Transverse colon (tissue), 4 donors: ENCODE measurements around the gene SPTBN1. TPM values are rescaled to one million over a fixed set of nuclear protein-coding genes. Genes with fewer than 3 reads are reported as not detected.

Source experiments
- DNase-seq: peaks from one replicate; pipeline ENCODE4 v3.0.0-alpha.2; 2019
- H3K27ac ChIP-seq, 4 donors: fragments of 200-600 bp; sonication (generic); 2 replicates each; pipeline ENCODE4 v1.5.1; 2016 to 2018; ENCODE audit warnings: inconsistent platforms in 4 of 4
- H3K27me3 ChIP-seq: fragments of 200-600 bp; sonication (generic); 2 replicates; pipeline ENCODE4 v1.5.1; 2017; ENCODE audit warnings: inconsistent platforms
- H3K36me3 ChIP-seq, 4 donors: fragments of 200-600 bp; sonication (generic); 2 replicates each; pipeline ENCODE4 v1.5.1; 2017 to 2019; ENCODE audit warnings: inconsistent platforms in 4 of 4
- H3K4me1 ChIP-seq, 4 donors: fragments of 200-600 bp; sonication (generic); 2 replicates each; pipeline ENCODE4 v1.5.1; 2017 to 2020; ENCODE audit warnings: inconsistent platforms in 4 of 4
- H3K4me3 ChIP-seq, 4 donors: fragments of 200-600 bp; sonication (generic); 1 replicate in 1 of 4; 2 replicates in 3 of 4; pipeline versions ENCODE4 v1.5.1 to v1.6.1; 2017 to 2019; ENCODE audit warnings: inconsistent platforms in 4 of 4
- H3K9me3 ChIP-seq, 2 donors: fragments of 200-600 bp; sonication (generic); 2 replicates each; pipeline ENCODE4 v1.5.1; 2017 to 2019; ENCODE audit warnings: inconsistent platforms in 2 of 2
- EP300 ChIP-seq: sonication (generic); formaldehyde crosslinking; IDR thresholded peaks from one replicate; pipeline ENCODE4 v1.6.1; 2017; ENCODE audit warnings: antibody characterized with exemption, low read depth
- POLR2A ChIP-seq: fragments of 450-650 bp; IDR thresholded peaks from one replicate; pipeline ENCODE4 v1.6.1; 2016; ENCODE audit warnings: antibody characterized with exemption, mild to moderate bottlenecking, moderate library complexity
- POLR2AphosphoS5 ChIP-seq, 3 donors: sonication (generic); formaldehyde crosslinking; IDR thresholded peaks; one replicate each; pipeline ENCODE4 v1.6.1; 2016; ENCODE audit warnings: antibody characterized with exemption in 3 of 3
- WGBS, 2 donors: methylation state at CpG; one replicate each; pipeline ENCODE4 v1.1.5; 2018; ENCODE audit warnings: low coverage in 1 of 2; 5-methylcytosine and 5-hydroxymethylcytosine counted together
- in situ Hi-C, 4 donors: fragments of 200-750 bp; cut with MboI; loops; one replicate each; pipeline versions ENCODE4 v1.15.0 to v1.15.1; 2017; ENCODE audit warnings: low sequenced_read_pairs in 3 of 4, low pct_ligation_motif_present in 1 of 4, low pct_unique_long_range_greater_than_20kb in 1 of 4
- intact Hi-C: fragments of 100-400 bp; cut with DNase I; formaldehyde crosslinking; loops from one replicate; pipeline ENCODE4 v1.15.1; 2023; ENCODE audit warnings: low total_unique reads
- total RNA-seq, 4 donors: library from RNA; depleted of rRNA; stranded (reverse); fragments of >200 nt; gene quantifications; one replicate each; pipeline ENCODE4 v1.1.0, GENCODE V29; 2016
- TF ChIP-seq, protein P1 (sequence below), 5 experiments: fragments of 200-600 bp in 3 of 5; fragments of 450-650 bp in 2 of 5; sonication (generic) in 3 of 5; IDR thresholded peaks; 1 replicate in 2 of 5; 2 replicates in 3 of 5; pipeline ENCODE4 v1.5.1; 2016 to 2017; ENCODE audit warnings: antibody characterized with exemption in 5 of 5, inconsistent platforms in 3 of 5, mild to moderate bottlenecking in 2 of 5, moderate library complexity in 1 of 5

SPTBN1 gene
- total RNA-seq, 4 donors from 2014 or later, result 269 to 301 (median 285) TPM

DNA sequence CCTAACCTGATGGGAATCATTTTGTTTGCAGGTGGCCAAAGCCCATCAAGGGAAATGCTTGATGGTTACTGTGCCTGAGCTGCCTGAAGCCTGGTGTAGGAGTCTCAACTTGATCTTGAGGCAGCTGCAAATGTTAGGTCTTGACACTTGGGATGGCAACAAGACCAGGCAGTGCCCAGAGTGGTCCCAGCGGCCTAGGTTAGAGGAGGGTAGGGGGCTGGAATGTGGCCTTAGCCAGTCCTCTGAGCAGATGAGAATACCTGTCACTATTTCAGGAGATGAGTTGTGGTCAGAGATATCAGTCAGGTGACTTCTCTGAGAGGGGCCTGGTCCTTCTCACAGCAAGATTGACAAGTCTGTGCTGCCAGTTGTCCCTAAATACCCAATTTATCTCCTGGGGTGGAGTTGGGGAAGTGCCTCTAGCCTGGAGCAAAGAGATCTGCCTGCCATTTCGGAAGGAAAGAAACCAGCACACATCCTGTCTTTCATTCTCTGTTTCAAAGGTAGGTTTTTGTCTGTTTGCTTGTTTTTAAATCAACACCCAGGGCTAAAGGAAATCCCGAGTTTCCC lies 13.4 kb downstream of the SPTBN1 start:
- WGBS, 2 donors, result 50 to 69% methylated on average over 1 to 3 of the region's 3 CpGs
- intact Hi-C loops, result loop anchor here (5.0 kb wide), 1 partner anchor 943 kb away; no protein-coding TSS in a partner anchor
- DNase-seq, result no peak

DNA sequence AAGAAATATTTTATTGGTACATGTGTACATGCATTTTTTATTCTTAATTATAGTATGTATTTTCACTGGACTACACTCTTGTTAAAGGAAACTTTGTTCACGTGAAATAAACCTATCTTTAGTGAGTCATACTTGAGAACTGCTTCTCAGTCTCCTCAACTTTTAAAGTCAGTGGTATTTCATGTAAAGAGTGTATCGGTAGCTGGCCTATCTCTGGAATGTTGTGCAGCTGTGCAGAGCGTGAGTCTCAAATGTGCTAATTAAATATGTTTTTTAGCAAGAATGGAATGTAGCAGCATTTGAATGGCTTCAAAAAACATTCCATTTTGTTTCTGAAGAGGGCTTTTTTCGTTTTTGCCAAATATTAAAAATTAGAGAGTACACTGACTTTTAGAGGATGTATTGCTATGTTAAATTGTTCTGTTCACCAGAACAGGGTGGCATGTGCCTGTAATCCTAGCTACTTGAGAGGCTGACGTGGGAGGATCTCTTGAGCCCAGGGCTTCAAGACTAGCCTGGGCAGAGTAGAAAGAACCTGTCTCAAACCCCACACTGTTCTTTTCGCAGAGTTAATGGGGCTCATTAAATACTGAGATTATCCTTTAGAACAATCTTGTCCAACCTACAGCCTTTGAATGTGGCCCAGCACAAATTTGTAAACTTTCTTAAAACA lies 14.3 kb downstream of the SPTBN1 start:
- Histone ChIP-seq H3K27me3 (no peaks in the 10 kb centered on the region), H3K36me3 (no peaks in the 10 kb centered on the region), H3K4me3 (no peak overlapping the region), H3K27ac (peak overlapping the region; percentile 7 to 38 (median 27)), H3K9me3 (no peaks in the 10 kb centered on the region), H3K4me1 (peaks cover 3 to 45% (median 12%) of the 10 kb centered on the region in 4 donors)
- TF ChIP-seq POLR2A (no peak), POLR2AphosphoS5 (IDR thresholded peaks at IDR 0.05) (no peak), EP300 (no peak)
- TF ChIP-seq, protein P1, sequence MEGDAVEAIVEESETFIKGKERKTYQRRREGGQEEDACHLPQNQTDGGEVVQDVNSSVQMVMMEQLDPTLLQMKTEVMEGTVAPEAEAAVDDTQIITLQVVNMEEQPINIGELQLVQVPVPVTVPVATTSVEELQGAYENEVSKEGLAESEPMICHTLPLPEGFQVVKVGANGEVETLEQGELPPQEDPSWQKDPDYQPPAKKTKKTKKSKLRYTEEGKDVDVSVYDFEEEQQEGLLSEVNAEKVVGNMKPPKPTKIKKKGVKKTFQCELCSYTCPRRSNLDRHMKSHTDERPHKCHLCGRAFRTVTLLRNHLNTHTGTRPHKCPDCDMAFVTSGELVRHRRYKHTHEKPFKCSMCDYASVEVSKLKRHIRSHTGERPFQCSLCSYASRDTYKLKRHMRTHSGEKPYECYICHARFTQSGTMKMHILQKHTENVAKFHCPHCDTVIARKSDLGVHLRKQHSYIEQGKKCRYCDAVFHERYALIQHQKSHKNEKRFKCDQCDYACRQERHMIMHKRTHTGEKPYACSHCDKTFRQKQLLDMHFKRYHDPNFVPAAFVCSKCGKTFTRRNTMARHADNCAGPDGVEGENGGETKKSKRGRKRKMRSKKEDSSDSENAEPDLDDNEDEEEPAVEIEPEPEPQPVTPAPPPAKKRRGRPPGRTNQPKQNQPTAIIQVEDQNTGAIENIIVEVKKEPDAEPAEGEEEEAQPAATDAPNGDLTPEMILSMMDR (IDR thresholded peaks at IDR 0.05), result no peak
- in situ Hi-C loops (no loop called here), intact Hi-C loops (loop anchor here (5.0 kb wide), 1 partner anchor 942 kb away; no protein-coding TSS in a partner anchor)
- 69 to 81% methylated on average over 4 to 6 of the region's 6 CpGs for WGBS, 2 donors
- no peak for DNase-seq

More for the DNA sequence above, 13.4 kb downstream of the SPTBN1 start:
- Histone ChIP-seq H3K9me3 (no peaks in the 10 kb centered on the region), H3K4me3 (no peak overlapping the region), H3K4me1 (peaks cover 3 to 48% (median 12%) of the 10 kb centered on the region in 4 donors), H3K36me3 (no peaks in the 10 kb centered on the region), H3K27ac (peak overlapping the region; percentile 7 to 38 (median 31)), H3K27me3 (no peaks in the 10 kb centered on the region)
- no peak for TF ChIP-seq POLR2AphosphoS5 (IDR thresholded peaks at IDR 0.05)
- in situ Hi-C loops, result no loop called here

DNA sequence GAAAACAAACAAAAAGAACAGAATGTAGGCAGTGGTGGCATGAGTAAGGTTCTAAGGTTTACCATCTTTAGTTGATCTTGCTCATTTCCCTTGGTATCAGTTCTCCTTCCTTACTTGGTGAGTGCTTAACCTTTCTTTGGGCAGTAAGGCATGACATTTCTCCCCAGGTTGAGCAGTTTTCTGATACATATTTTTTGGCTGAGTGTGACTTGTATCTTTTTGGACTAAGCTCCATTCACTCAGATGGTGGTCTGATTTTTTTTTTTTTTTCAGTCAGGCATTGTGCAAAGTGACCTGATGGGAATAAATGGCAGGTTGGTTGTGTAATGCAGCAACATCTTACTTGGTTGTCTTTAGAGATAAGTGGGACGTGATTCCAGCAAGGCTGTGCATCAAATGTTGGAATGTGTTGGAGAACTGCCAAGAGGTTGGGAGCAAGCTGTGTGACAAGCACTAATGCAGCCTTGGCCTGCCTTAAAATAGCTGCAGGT lies 15.1 kb downstream of the SPTBN1 start:
- no peaks in the 10 kb centered on the region for H3K27me3 ChIP-seq

DNA sequence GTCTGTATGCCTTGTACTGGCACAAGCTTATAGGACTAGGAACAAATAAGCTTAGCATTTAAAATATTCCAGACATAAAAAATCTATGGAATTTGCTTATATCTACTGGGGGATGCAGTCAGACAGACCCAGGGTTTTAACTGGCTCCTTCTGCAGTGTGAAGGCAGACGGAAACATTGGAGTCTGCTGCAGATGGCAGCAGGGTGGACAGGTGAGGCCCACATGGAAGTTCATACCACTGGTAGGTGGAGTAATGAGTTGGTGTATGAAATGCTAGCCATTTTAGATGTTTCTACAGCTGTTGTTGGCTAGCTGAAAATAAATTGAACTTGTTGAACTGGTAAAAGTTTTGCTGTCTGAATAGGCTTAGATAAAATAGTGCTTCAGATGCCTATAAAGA lies 17.7 kb downstream of the SPTBN1 start:
- no peak for DNase-seq
- TF ChIP-seq POLR2A (no peak), EP300 (no peak), POLR2AphosphoS5 (IDR thresholded peaks at IDR 0.05) (no peak)
- TF ChIP-seq, protein P1 (IDR thresholded peaks at IDR 0.05), result no peak
- Histone ChIP-seq H3K9me3 (no peaks in the 10 kb centered on the region), H3K4me3 (no peak overlapping the region), H3K27ac (no peak overlapping the region), H3K4me1 (peaks cover 16 to 54% (median 27%) of the 10 kb centered on the region in 4 donors), H3K36me3 (no peaks in the 10 kb centered on the region), H3K27me3 (no peaks in the 10 kb centered on the region)
- intact Hi-C loops, result loop anchor here (5.0 kb wide), 1 partner anchor 938 kb away; no protein-coding TSS in a partner anchor
- in situ Hi-C loops, result no loop called here
- WGBS, 2 donors, result 89% methylated on average over 1 of the region's 1 CpG; no CpG with 5 or more reads in 1 of the 2 donors

More for the DNA sequence above, 15.1 kb downstream of the SPTBN1 start:
- Histone ChIP-seq H3K4me1 (peaks cover 3 to 45% (median 13%) of the 10 kb centered on the region in 4 donors), H3K27ac (peak overlapping the region; percentile 1 to 38 (median 27)), H3K4me3 (no peak overlapping the region), H3K36me3 (no peaks in the 10 kb centered on the region), H3K9me3 (no peaks in the 10 kb centered on the region)
- WGBS, 2 donors, result 48% methylated on average over 1 of the region's 1 CpG; no CpG with 5 or more reads in 1 of the 2 donors
- DNase-seq, result no peak
- in situ Hi-C loops (no loop called here), intact Hi-C loops (loop anchor here (5.0 kb wide), 1 partner anchor 941 kb away; no protein-coding TSS in a partner anchor)
- TF ChIP-seq EP300, result no peak
- no peak for TF ChIP-seq POLR2A
- TF ChIP-seq POLR2AphosphoS5 (IDR thresholded peaks at IDR 0.05), result no peak
- TF ChIP-seq, protein P1 (IDR thresholded peaks at IDR 0.05), result no peak
